Measurements from ENCODE around the gene TIMP2.
"Not testable (repeated sequence)": the region's sequence is repeated elsewhere in the genome, so short reads cannot be mapped to it uniquely, and the experiment has no call there.

GRCh38 chr17:78876954-78877517 lies 48.2 kb downstream of the TIMP2 start:
- TF ChIP-seq CTCF, POLR2AphosphoS5 (IDR thresholded peaks at IDR 0.05): not testable (repeated sequence)
